Transverse colon (tissue), 4 donors: ENCODE measurements around the gene MFSD6L. TPM values are rescaled to one million over a fixed set of nuclear protein-coding genes. Genes with fewer than 3 reads are reported as not detected.

ENCODE experiments used
- DNase-seq: peaks from one replicate; pipeline ENCODE4 v3.0.0-alpha.2; 2019
- H3K27ac ChIP-seq, 4 donors: fragments of 200-600 bp; sonication (generic); 2 replicates each; pipeline ENCODE4 v1.5.1; 2016 to 2018; ENCODE audit warnings: inconsistent platforms in 4 of 4
- H3K27me3 ChIP-seq: fragments of 200-600 bp; sonication (generic); 2 replicates; pipeline ENCODE4 v1.5.1; 2017; ENCODE audit warnings: inconsistent platforms
- H3K36me3 ChIP-seq, 4 donors: fragments of 200-600 bp; sonication (generic); 2 replicates each; pipeline ENCODE4 v1.5.1; 2017 to 2019; ENCODE audit warnings: inconsistent platforms in 4 of 4
- H3K4me1 ChIP-seq, 4 donors: fragments of 200-600 bp; sonication (generic); 2 replicates each; pipeline ENCODE4 v1.5.1; 2017 to 2020; ENCODE audit warnings: inconsistent platforms in 4 of 4
- H3K4me3 ChIP-seq, 4 donors: fragments of 200-600 bp; sonication (generic); 1 replicate in 1 of 4; 2 replicates in 3 of 4; pipeline versions ENCODE4 v1.5.1 to v1.6.1; 2017 to 2019; ENCODE audit warnings: inconsistent platforms in 4 of 4
- H3K9me3 ChIP-seq, 2 donors: fragments of 200-600 bp; sonication (generic); 2 replicates each; pipeline ENCODE4 v1.5.1; 2017 to 2019; ENCODE audit warnings: inconsistent platforms in 2 of 2
- CTCF ChIP-seq, 5 experiments: fragments of 200-600 bp in 3 of 5; fragments of 450-650 bp in 2 of 5; sonication (generic) in 3 of 5; IDR thresholded peaks; 1 replicate in 2 of 5; 2 replicates in 3 of 5; pipeline ENCODE4 v1.5.1; 2016 to 2017; ENCODE audit warnings: antibody characterized with exemption in 5 of 5, inconsistent platforms in 3 of 5, mild to moderate bottlenecking in 2 of 5, moderate library complexity in 1 of 5
- EP300 ChIP-seq: sonication (generic); formaldehyde crosslinking; IDR thresholded peaks from one replicate; pipeline ENCODE4 v1.6.1; 2017; ENCODE audit warnings: antibody characterized with exemption, low read depth
- POLR2A ChIP-seq: fragments of 450-650 bp; IDR thresholded peaks from one replicate; pipeline ENCODE4 v1.6.1; 2016; ENCODE audit warnings: antibody characterized with exemption, mild to moderate bottlenecking, moderate library complexity
- POLR2AphosphoS5 ChIP-seq, 3 donors: sonication (generic); formaldehyde crosslinking; IDR thresholded peaks; one replicate each; pipeline ENCODE4 v1.6.1; 2016; ENCODE audit warnings: antibody characterized with exemption in 3 of 3
- WGBS, 2 donors: methylation state at CpG; one replicate each; pipeline ENCODE4 v1.1.5; 2018; ENCODE audit warnings: low coverage in 1 of 2; 5-methylcytosine and 5-hydroxymethylcytosine counted together
- in situ Hi-C, 4 donors: fragments of 200-750 bp; cut with MboI; loops; one replicate each; pipeline versions ENCODE4 v1.15.0 to v1.15.1; 2017; ENCODE audit warnings: low sequenced_read_pairs in 3 of 4, low pct_ligation_motif_present in 1 of 4, low pct_unique_long_range_greater_than_20kb in 1 of 4
- intact Hi-C: fragments of 100-400 bp; cut with DNase I; formaldehyde crosslinking; loops from one replicate; pipeline ENCODE4 v1.15.1; 2023; ENCODE audit warnings: low total_unique reads
- total RNA-seq, 4 donors: library from RNA; depleted of rRNA; stranded (reverse); fragments of >200 nt; gene quantifications; one replicate each; pipeline ENCODE4 v1.1.0, GENCODE V29; 2016

MFSD6L gene, protein sequence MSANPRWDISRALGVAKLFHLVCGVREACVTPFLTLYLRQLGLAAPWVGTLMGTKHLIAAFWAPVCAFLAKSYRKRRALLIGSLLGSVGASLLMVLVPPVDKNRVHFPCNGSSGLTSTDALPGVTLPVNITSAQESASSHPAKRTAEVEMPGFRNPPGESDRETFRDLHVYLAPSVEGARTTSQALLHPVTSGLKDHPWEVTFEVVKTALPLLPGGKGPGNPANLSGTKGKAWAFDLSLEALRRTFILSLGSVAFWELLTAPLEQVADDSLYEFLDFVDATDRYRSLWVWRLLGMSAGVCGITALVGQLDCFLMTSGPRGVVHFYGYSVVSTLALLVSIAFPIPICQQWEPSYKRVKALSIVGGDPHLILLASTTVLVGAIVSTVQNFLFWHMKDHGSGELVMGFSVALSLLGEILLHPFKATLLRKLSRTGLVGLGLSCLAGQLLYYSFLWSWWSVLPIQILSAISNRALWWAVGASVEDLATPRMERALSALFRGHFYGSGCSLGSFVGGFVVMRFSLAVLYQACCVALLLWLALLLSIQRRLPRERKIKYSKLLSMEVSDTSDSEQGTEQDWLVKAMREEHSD
- total RNA-seq = 1 to 10 TPM in 2 of 4 donors, under 1 TPM in 1, not detected in 1; 0.40 to 5.1 (median 3.8) TPM

- intact Hi-C loops = no loop called here
- H3K27ac ChIP-seq = peak within 1 kb of the TSS in 3 of 4 donors; percentile 47 to 60 (median 58)
These were observed at the start of gene MFSD6L for GRCh38 chr17:8798846-8799569. Gene MFSD6L, minus strand, starts transcription at chr17:8799365. Its CDS starts 245 bp downstream, at chr17:8799120.

GRCh38 chr17:8847891-8848290 is 48.7 kb upstream of the MFSD6L start:
- in situ Hi-C loops (loop anchor here in 1 of 4 donors (25.0 kb wide), 1 partner anchor 89 kb away; no protein-coding TSS in a partner anchor), intact Hi-C loops (no loop called here)
- TF ChIP-seq CTCF (IDR thresholded peaks at IDR 0.05) (no peak), POLR2A (no peak), EP300 (no peak), POLR2AphosphoS5 (IDR thresholded peaks at IDR 0.05) (no peak)
- no peaks in the 10 kb centered on the region for H3K36me3 ChIP-seq
- no peaks in the 10 kb centered on the region for H3K4me1 ChIP-seq
- WGBS, 2 donors = 75 to 91% methylated on average over 1 to 2 of the region's 2 CpGs
- no peak overlapping the region for H3K4me3 ChIP-seq
- H3K27me3 ChIP-seq = no peaks in the 10 kb centered on the region
- no peaks in the 10 kb centered on the region for H3K9me3 ChIP-seq
- H3K27ac ChIP-seq = no peak overlapping the region
- DNase-seq = no peak

More at GRCh38 chr17:8798846-8799569, at the start of gene MFSD6L:
- 43% methylated on average over 30 of the region's 62 CpGs; no CpG with 5 or more reads in 1 of the 2 donors for WGBS, 2 donors
- Histone ChIP-seq H3K36me3 (no peaks in the 10 kb centered on the region), H3K27me3 (peaks cover 9% of the 10 kb centered on the region), H3K9me3 (no peaks in the 10 kb centered on the region), H3K4me3 (peak within 1 kb of the TSS in 3 of 4 donors; percentile 26 to 48 (median 43)), H3K4me1 (peaks cover 4 to 11% (median 5%) of the 10 kb centered on the region in 4 donors)
- TF ChIP-seq EP300 (no peak), POLR2AphosphoS5 (IDR thresholded peaks at IDR 0.05) (peak in 2 of 3 donors; percentile 30 to 62), POLR2A (peak; percentile 17), CTCF (IDR thresholded peaks at IDR 0.05) (peak in 3 of 5 experiments; percentile 20 to 39 (median 38))
- in situ Hi-C loops = no loop called here
- DNase-seq = peak; percentile 81

DNA sequence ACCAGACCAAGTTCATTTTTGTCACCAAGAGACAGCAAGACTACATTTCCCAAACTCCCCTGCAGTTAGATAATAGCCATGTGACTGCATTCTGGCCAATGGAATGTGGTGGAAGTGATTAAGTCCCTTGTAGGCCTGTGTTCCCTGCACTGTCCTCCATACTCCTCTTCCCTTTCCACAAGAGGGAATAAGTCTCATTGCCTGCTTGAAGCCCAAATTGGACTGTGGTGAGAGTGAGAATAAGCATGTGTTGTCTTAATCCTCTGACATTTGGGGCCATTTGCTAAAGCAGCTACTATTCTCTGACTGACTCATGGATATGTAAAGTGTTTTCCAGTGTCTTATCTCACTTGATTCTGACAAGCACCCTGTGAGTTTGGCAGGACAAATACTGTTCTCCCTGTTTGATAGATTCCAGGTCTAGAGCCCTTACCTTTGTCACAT is 47.6 kb upstream of the MFSD6L start:
- no peak for TF ChIP-seq EP300
- no peak for TF ChIP-seq POLR2AphosphoS5 (IDR thresholded peaks at IDR 0.05)
- no peak for TF ChIP-seq CTCF (IDR thresholded peaks at IDR 0.05)
- TF ChIP-seq POLR2A = no peak
- no peak overlapping the region for H3K27ac ChIP-seq
- no peaks in the 10 kb centered on the region for H3K4me1 ChIP-seq
- DNase-seq = no peak
- intact Hi-C loops (no loop called here), in situ Hi-C loops (loop anchor here in 1 of 4 donors (25.0 kb wide), 1 partner anchor 91 kb away; no protein-coding TSS in a partner anchor)
- no peak overlapping the region for H3K4me3 ChIP-seq
- H3K9me3 ChIP-seq = no peaks in the 10 kb centered on the region
- H3K27me3 ChIP-seq = no peaks in the 10 kb centered on the region
- H3K36me3 ChIP-seq = no peaks in the 10 kb centered on the region
